Activated T-helper 1 cell treated with anti-CD3 and anti-CD28 coated beads, Interleukin-12 subunit alpha, Interleukin-12 subunit beta, Interleukin-2, Interleukin-4 antibody, amounts not matched to agents 30 ng/mL and 10 ng/mL and 1 ng/mL, durations not matched to agents 14 hours and 24 hours and 36 hours (primary cell): ENCODE measurements around the gene MACO1. TPM values are rescaled to one million over a fixed set of nuclear protein-coding genes. Genes with fewer than 3 reads are reported as not detected.

Source experiments
- DNase-seq: peaks from one replicate; pipeline ENCODE4 v3.0.0; 2021; ENCODE audit warnings: low spot score
- H3K27ac Mint-ChIP-seq: one replicate; pipeline ENCODE4 v1.8.0; 2021; ENCODE audit warnings: mild to moderate bottlenecking, mixed read lengths
- H3K27me3 Mint-ChIP-seq: one replicate; pipeline ENCODE4 v1.8.0; 2022; ENCODE audit warnings: mild to moderate bottlenecking, moderate library complexity, mixed read lengths; ENCODE audit not compliant: insufficient read depth
- H3K36me3 Mint-ChIP-seq: one replicate; pipeline ENCODE4 v1.8.0; 2021; ENCODE audit warnings: low read depth, mixed read lengths
- H3K4me1 Mint-ChIP-seq: one replicate; pipeline ENCODE4 v1.8.0; 2021; ENCODE audit warnings: low read depth, mixed read lengths
- H3K4me3 Mint-ChIP-seq: one replicate; pipeline ENCODE4 v1.8.0; 2021; ENCODE audit warnings: mild to moderate bottlenecking, moderate library complexity, mixed read lengths
- H3K9me3 Mint-ChIP-seq: one replicate; pipeline ENCODE4 v1.8.0; 2021; ENCODE audit warnings: mixed read lengths
- intact Hi-C: fragments of 100-400 bp; cut with micrococcal nuclease; formaldehyde crosslinking; loops from one replicate; pipeline ENCODE4 v1.15.1; 2024
- total RNA-seq: library from RNA; stranded (reverse); gene quantifications from 2 replicates; pipeline ENCODE4 v1.2.3, GENCODE V29; 2022

The MACO1 gene
- total RNA-seq, 1 donor from 2014 or later: 14.3 TPM

DNA sequence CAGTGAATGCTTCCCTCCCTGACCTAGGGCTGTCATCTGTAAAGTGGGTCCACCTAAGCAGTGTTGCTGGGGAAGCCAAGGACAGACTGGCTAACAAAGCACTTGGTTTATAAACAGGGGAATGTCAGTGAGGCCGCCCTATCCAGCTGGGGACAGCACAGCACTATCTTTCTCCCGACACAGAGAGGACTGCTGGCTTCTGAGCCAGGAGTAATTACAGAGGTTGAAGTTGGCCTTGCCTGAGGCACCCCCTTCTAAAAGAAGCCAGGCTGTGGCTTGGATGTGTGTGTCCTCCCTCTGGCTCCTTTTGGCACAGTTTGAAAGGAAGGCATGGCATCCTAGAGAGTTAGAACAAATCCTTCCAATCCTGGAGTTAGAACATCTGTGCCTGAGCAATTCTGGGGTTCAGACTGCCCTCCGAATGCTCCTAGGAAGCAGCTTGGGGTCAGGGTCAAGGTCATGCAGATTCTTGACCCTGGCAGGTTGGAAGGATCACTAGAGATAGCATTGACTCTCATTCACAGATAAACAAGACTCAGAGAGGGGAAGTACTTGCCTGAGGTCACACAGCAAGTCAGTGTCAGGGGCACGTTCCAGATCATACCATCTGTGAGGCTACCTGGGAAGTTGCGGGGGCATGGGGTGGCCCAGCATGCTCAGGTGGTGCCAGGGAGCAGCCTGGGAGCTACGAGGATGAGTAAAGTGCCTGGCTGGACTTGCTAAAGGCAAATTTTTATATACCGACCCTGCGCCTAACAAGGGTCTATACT, 111.4 kb downstream of the MACO1 start:
- intact Hi-C loops: no loop called here
- no peaks in the 10 kb centered on the region for H3K9me3 Mint-ChIP-seq
- H3K4me1 Mint-ChIP-seq: peaks cover 6% of the 10 kb centered on the region
- H3K27ac Mint-ChIP-seq: no peak overlapping the region
- no peak for DNase-seq
- peaks cover 5% of the 10 kb centered on the region for H3K36me3 Mint-ChIP-seq
- peak overlapping the region; percentile 74 for H3K4me3 Mint-ChIP-seq
- H3K27me3 Mint-ChIP-seq: peaks cover 15% of the 10 kb centered on the region

DNA sequence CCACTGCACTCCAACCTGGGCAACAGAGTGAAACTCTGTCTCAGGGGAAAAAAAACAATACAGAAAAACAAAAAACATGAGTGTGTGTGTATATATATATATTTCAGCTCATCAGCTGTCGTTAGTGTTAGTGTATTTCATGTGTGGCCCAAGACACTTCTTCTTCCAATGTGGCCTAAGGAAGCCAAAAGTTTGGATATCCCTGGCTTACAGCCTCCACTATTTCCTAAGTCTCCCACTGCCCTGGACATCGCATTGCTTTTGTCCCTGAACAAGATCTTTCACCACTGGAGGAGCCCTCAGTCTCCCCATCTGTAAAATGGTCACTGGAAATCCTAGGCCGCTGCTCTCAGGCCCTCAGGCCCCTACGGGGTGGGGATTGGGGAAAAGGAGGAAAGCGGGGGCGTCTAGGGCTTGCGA, 112.3 kb downstream of the MACO1 start:
- no peak for DNase-seq
- H3K27me3 Mint-ChIP-seq: peaks cover 14% of the 10 kb centered on the region
- intact Hi-C loops: no loop called here

DNA sequence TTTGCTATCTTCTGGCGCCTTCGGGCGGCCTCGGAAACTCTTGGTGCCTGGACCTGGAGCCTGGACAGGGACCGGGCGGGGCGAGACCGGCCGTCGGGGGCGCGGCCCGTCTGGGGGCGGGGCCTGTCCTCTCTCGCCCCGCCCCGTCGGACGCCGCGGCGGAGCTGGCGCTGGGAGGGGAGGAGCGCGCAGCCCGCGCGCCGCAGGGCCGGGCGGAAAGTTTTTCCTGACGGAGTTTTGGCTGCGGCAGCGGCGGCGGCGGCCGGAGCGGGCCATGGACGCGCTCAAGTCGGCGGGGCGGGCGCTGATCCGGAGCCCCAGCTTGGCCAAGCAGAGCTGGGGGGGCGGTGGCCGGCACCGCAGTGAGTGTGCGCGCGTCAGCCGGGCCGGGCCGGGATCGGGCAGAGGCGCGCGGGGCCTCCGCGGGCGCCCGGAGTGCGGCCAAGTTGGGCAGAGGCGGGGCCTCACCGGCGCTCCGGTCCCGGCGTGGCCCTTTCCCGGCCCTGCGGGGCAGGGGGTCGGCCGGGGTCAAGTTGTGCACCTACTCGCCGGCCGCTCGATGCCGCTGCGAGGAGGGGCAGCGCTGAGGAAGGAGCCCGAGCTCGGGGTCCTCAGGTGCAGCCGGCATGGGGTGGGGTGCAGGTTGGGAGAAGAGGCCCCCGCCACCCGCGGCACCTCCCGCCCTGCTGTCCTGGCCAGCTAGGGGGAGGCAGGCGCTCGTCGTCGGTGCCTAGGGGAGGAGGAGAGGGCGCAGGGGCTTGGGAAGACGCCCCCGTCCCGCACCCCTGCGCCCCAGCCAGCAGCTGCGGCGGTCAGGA, 112.9 kb downstream of the MACO1 start, which contains the start of gene LDLRAP1:
TSS of gene LDLRAP1 (plus strand) at position 182 of the 818 bp plus-strand sequence. CDS start at position 275, 93 bp downstream.
- Mint-ChIP-seq H3K36me3 (peaks cover 5% of the 10 kb centered on the region), H3K4me3 (peak within 1 kb of the TSS; percentile 76), H3K9me3 (no peaks in the 10 kb centered on the region), H3K27ac (no peak within 1 kb of the TSS), H3K27me3 (peaks cover 11% of the 10 kb centered on the region), H3K4me1 (peaks cover 8% of the 10 kb centered on the region)
- DNase-seq: peak; percentile 59
- intact Hi-C loops: no loop called here

More for the DNA sequence above, 112.3 kb downstream of the MACO1 start:
- Mint-ChIP-seq H3K4me1 (peaks cover 6% of the 10 kb centered on the region), H3K4me3 (peak overlapping the region; percentile 74), H3K36me3 (peaks cover 5% of the 10 kb centered on the region), H3K27ac (no peak overlapping the region), H3K9me3 (no peaks in the 10 kb centered on the region)

DNA sequence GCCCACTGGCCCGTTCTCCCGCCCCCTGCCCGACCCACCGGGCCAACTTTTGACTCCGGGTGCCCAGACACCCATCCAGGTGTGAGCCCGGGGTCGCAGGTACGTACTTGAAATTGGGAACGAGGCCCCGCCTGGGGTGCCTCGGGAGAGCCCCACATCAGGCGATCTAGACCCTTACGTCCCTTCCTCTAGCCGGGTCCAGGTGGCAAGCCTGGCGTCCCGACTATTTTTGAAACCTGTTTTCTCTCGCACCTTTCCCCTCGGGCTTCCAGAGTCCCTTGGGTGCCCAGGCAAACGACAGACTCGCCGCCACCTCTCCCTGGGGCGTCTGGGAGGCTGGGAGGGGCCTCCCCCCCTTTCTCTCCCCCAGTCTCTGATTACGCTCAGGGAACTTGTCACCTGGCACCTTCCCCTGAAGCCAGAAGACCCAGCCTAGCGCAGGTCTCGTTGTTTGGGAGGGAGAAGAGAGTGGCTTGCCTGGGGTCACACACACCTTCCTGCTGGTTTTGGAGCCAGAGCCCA, 113.6 kb downstream of the MACO1 start:
- no peak for DNase-seq
- Mint-ChIP-seq H3K27ac (no peak overlapping the region), H3K4me3 (peak overlapping the region; percentile 76)

DNA sequence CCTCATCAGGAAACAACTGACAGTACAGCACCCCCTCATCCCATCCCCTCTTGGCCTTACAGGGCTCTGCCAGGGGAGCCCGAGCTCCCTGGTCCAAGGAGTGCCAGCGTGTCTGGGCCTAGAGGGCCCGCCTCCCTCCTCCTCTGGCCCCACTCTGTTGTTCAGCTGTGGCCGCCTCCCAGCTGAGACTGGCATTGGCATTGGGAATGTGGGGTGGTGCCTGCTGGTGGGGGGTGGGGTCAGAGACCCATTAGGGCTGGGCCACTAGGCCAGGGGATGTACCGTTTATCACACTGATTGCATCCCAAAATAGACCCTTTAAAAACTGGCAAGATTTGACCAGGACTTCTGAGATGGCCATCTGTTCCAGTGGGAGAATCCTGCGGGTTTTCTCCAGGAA, 114.1 kb downstream of the MACO1 start:
- DNase-seq: no peak
- H3K27ac Mint-ChIP-seq: no peak overlapping the region
- intact Hi-C loops: no loop called here
- no peaks in the 10 kb centered on the region for H3K9me3 Mint-ChIP-seq
- H3K4me3 Mint-ChIP-seq: peak overlapping the region; percentile 76
- peaks cover 5% of the 10 kb centered on the region for H3K36me3 Mint-ChIP-seq
- H3K27me3 Mint-ChIP-seq: peaks cover 11% of the 10 kb centered on the region
- peaks cover 20% of the 10 kb centered on the region for H3K4me1 Mint-ChIP-seq

More for the DNA sequence above, 113.6 kb downstream of the MACO1 start:
- H3K36me3 Mint-ChIP-seq: peaks cover 5% of the 10 kb centered on the region
- H3K9me3 Mint-ChIP-seq: no peaks in the 10 kb centered on the region
- H3K4me1 Mint-ChIP-seq: peaks cover 15% of the 10 kb centered on the region
- intact Hi-C loops: no loop called here
- peaks cover 11% of the 10 kb centered on the region for H3K27me3 Mint-ChIP-seq

DNA sequence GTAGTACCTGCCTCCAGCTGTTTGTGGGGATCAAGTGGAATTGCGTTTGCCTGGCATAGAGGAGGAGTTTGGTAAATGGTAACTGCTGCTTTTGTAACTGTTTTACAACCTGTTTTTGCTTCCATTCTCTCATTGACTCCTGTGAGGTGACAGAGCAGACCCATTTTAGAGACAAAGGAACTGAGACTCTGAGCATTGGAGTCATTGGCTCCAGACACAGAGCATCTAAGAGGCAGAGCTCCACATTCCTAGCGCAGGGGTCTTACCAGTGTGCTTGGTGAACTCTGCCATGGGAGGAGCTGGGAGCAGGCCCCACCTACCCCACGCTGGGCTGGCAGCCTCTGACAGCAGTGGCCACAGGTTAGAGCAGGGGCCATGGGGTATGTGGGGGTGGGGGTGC, 115.1 kb downstream of the MACO1 start:
- no peak overlapping the region for H3K27ac Mint-ChIP-seq
- no peaks in the 10 kb centered on the region for H3K9me3 Mint-ChIP-seq
- H3K27me3 Mint-ChIP-seq: peaks cover 11% of the 10 kb centered on the region
- H3K36me3 Mint-ChIP-seq: peaks cover 8% of the 10 kb centered on the region
- peak overlapping the region; percentile 76 for H3K4me3 Mint-ChIP-seq
- H3K4me1 Mint-ChIP-seq: peaks cover 29% of the 10 kb centered on the region
- intact Hi-C loops: no loop called here
- DNase-seq: no peak

DNA sequence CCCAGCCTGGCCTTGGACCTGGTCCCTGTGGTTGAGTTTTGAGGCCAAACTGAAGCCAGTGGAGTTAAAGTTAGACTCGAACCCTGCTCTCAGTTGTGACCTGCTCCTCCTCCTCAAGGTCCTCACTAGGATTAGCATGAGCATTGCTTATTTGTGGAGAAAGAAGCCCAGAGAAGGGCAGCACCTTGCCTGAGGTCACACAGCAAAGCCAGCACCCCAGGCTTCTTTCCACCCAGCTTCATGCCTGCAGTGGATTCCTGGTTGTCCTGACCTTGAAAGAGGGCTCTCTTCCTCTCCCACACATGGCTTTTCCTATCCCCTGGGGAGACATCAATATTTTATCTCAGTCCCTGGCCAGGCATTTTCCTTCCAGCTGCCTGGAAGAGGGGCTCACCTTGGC, 115.5 kb downstream of the MACO1 start:
- Mint-ChIP-seq H3K27me3 (peaks cover 11% of the 10 kb centered on the region), H3K9me3 (no peaks in the 10 kb centered on the region), H3K4me1 (peaks cover 33% of the 10 kb centered on the region), H3K4me3 (no peak overlapping the region), H3K27ac (no peak overlapping the region), H3K36me3 (peaks cover 8% of the 10 kb centered on the region)
- DNase-seq: no peak
- intact Hi-C loops: no loop called here

DNA sequence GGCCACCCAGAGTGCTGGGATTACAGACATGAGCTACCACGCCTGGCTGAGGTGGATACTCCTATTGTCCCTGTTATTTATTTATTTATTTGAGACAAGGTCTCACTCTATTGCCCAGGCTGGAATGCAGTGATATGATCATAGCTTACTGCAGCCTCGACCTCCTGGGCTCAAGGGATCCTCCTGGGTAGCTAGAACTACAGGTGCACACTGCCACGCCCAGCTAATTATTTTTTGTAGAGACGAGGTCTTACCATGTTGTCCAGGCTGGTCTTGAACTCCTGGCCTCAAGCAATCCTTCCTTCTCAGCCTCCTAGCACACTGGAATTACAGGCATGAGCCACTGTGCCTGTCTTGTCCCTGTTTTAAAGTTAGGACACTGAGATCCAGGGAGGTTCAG, 117.9 kb downstream of the MACO1 start:
- H3K36me3 Mint-ChIP-seq: peaks cover 8% of the 10 kb centered on the region
- peaks cover 41% of the 10 kb centered on the region for H3K4me1 Mint-ChIP-seq
- H3K9me3 Mint-ChIP-seq: no peaks in the 10 kb centered on the region
- intact Hi-C loops: no loop called here
- no peak overlapping the region for H3K4me3 Mint-ChIP-seq
- peaks cover 13% of the 10 kb centered on the region for H3K27me3 Mint-ChIP-seq
- no peak overlapping the region for H3K27ac Mint-ChIP-seq
- no peak for DNase-seq

DNA sequence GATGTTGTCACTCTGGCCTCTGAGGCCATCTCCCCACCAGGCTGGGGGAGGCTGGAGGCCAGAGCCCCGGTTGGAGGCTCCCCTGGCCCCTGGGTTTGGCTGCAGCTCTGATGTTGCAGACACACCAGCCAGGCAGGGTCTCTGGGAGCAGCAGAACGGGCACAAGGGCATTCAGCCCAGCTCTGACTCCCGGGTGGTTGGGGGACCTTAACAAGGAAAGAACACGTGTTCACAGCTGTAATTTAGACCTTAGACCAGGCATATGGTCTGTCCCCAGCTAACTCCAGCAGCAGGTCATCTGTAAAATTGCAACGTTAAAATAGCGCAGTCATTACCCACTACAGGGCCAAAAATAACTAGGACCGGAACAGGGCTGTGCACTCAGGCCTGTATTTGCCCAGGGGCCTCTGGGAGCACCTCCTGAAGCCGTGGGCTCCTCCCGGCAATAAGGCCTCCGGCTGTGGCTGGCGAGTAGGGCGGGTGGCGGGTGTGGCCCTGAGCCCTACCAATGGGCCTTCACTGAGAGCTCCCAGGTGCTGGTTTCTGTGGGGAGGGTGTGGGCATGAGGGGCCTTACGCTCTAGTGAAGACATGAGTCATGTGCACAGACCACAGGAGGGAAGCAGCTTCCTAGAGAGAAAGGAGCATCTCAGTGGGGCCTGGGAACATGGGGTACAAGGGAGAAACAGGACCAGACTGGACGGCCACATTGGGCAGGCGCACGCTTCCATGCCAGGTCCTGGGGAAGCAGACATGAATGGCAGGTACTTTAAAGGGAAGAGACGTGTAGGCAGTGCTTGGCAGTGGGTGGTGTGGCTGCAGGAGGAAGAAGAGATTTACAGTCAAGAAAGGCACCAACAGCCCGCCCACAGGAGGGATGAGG, 118.8 kb downstream of the MACO1 start:
- Mint-ChIP-seq H3K36me3 (peaks cover 8% of the 10 kb centered on the region), H3K4me1 (peaks cover 39% of the 10 kb centered on the region), H3K27me3 (peaks cover 13% of the 10 kb centered on the region), H3K27ac (peak overlapping the region; percentile 80), H3K4me3 (peak overlapping the region; percentile 61), H3K9me3 (no peaks in the 10 kb centered on the region)
- intact Hi-C loops: loop anchor here (1.0 to 5.0 kb wide), 3 partner anchors 15 to 248 kb away; no protein-coding TSS in a partner anchor
- DNase-seq: peak; percentile 64

Other genes with a start within 250 kb of the MACO1 start
- 40.7 and 41.4 TPM in 2 replicates for gene SYF2, start 198.4 kb upstream of the MACO1 start, total RNA-seq
- gene RSRP1, start 183.4 kb upstream of the MACO1 start, total RNA-seq: 123 and 129 TPM in 2 replicates
- not detected in 2 replicates for gene RHD, start 158.4 kb upstream of the MACO1 start, total RNA-seq
- 99.8 and 102 TPM in 2 replicates for gene TMEM50A, start 92.6 kb upstream of the MACO1 start, total RNA-seq
- gene RHCE, start 10.1 kb upstream of the MACO1 start, total RNA-seq: 0.17 TPM in 1 of 2 replicates, not detected in the other
- 4.6 and 5.3 TPM in 2 replicates for gene LDLRAP1, start 112.7 kb downstream of the MACO1 start, total RNA-seq
- 0.83 and 0.98 TPM in 2 replicates for gene MAN1C1, start 185.9 kb downstream of the MACO1 start, total RNA-seq